Stimulated activated CD4-positive, alpha-beta T cell treated with anti-CD3 and anti-CD28 coated beads, Interleukin-4, amount 100 ng/mL, for 4 hours (primary cell): Measurements from ENCODE around the gene PROB1.
"Not testable (repeated sequence)": the region's sequence is repeated elsewhere in the genome, so short reads cannot be mapped to it uniquely, and the experiment has no call there.

Experiments used
- DNase-seq, 2 experiments: peaks; one replicate each; pipeline ENCODE4 v3.0.0-alpha.2; 2020

PROB1 gene

DNA sequence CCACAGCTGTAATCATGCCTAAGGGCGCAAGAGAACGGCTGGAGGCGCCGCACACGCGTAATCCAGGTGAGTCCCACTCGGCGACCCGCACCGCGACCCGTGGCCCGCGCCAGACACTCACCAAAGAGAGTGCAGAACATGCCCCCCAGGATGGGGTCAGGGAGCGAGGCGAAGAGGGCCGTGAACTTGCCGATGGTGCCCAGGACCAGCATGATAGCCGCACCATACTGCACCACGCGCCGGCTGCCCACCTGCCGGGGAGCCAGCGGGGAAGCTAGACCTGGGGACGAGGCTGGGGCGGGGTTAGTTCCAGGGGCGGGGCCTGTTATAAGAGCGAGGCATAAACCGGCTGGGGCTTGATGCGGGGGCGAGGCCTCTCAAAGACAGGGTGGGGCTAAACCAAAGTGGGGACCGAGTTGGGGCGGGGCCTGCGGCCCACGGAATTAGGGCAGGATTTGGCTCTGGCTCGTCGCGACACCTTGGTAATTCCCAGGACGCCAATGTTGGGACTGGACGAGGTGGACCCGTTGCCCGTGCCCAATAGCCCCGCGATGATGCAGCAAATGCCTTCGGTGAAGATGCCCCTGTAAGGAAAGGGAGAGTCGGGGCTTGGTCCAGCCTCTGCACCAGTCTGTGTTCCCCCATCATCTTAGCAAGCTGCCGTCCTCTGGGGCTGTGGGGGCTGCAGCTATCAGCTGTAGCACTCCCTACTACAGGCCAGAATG is 16.6 kb downstream of the PROB1 start:
- no peak for DNase-seq

- no peak for DNase-seq
These were observed 17.7 kb downstream of the PROB1 start for GRCh38 chr5:139377226-139377625.

- DNase-seq: no peak
These were observed 18.5 kb downstream of the PROB1 start for GRCh38 chr5:139376364-139376763.

- no peak for DNase-seq
These were observed 20.0 kb downstream of the PROB1 start for GRCh38 chr5:139374909-139375308.

GRCh38 chr5:139371482-139372435 is 23.1 kb downstream of the PROB1 start:
- DNase-seq: no peak

DNA sequence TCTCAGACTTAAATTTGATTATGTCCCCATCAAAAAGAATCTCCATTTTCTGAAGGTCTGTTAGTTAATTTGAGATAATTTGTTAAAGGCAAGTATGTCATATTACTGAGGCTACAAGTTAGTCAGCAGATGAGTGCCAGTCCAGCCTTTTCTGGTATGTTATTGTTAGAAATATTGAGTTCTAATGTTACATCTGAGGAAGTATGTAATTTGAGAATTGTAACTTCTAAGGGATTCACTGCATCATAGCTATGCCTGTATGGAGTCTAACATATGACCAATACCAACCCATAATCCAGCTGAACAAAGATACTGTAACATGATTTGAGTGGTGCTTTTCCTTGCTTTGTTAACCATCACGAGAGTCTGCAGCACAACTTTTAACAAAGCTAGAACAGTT is 25.7 kb downstream of the PROB1 start:
- DNase-seq: no peak

DNA sequence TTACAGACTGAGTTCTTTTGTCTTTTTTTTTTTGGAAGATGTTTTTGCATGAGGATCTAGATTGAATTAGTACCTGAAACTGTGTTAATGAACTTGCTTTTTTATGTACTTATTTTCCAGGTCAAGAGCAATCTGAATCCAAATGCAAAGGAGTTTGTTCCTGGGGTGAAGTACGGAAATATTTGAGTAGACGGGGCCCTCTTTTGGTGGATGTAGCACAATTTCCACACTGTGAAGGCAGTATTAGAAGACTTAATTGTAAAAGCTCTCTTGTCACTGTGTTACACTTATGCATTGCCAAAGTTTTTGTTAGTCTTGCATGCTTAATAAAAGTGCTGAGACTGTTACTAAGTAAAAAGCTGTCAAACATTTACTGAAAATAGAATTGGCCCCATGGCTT is 26.3 kb downstream of the PROB1 start:
- DNase-seq: no peak

DNA sequence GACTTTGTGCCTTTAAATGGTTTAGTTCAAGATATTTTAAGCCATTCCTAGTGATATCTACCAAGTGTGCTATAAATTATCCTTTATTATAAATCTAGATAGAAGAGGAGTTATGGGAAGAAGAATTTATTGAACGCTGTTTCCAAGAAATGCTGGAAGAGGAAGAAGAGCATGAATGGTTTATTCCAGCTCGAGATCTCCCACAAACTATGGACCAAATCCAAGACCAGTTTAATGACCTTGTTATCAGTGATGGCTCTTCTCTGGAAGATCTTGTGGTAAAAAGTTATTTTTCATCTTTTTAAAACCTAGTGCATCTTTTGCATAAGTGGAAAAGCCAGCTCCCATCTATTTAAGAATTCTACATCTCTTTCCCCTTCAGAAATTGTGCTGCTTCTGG is 30.4 kb downstream of the PROB1 start:
- DNase-seq: no peak

- DNase-seq: no peak
These were observed 31.0 kb downstream of the PROB1 start for GRCh38 chr5:139363937-139364336.

GRCh38 chr5:139361835-139362429 is 33.0 kb downstream of the PROB1 start:
- no peak for DNase-seq

- no peak for DNase-seq
These were observed 34.5 kb downstream of the PROB1 start for GRCh38 chr5:139360384-139360783.

- DNase-seq: no peak
These were observed 36.8 kb downstream of the PROB1 start for GRCh38 chr5:139358064-139358463.

- not testable (repeated sequence) for DNase-seq
These were observed 39.0 kb downstream of the PROB1 start for GRCh38 chr5:139355900-139356299.

DNA sequence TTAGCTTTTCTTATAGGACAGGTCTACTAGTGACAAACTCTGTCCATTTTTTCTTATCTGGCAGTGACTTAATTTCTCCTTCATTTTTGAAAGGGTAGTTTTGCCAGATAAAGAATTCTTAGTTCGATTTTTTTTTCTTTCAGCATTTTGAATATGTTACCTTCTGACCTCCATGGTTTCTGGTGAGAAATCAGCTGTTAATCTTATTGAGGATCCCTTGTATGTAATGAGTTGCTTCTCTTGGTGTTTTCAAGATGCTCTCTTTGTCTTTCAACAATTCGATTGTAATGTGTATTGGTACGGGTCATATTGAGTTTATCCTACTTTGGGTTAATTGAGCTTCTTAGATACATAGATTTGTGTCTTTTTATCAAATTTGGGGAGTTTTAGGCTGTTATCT is 40.7 kb downstream of the PROB1 start:
- no peak for DNase-seq

GRCh38 chr5:139347863-139348262 is 47.0 kb downstream of the PROB1 start:
- not testable (repeated sequence) for DNase-seq

- not testable (repeated sequence) for DNase-seq
These were observed 49.5 kb downstream of the PROB1 start for GRCh38 chr5:139345442-139345841.

- DNase-seq: no peak
These were observed 50.7 kb downstream of the PROB1 start for GRCh38 chr5:139344177-139344576.

- no peak for DNase-seq
These were observed 51.4 kb downstream of the PROB1 start for GRCh38 chr5:139343476-139343875.

- peak in 1 of 2 experiments; percentile 73 for DNase-seq
These were observed 52.5 kb downstream of the PROB1 start for GRCh38 chr5:139342423-139342723.

GRCh38 chr5:139341689-139342422 is 53.0 kb downstream of the PROB1 start, which contains the start of gene PAIP2:
TSS of gene PAIP2 (plus strand) at chr5:139341854. CDS start at chr5:139363785, 21,931 bp downstream.
- DNase-seq: peak; percentile 94 to 97

- DNase-seq: no peak
These were observed 53.7 kb downstream of the PROB1 start for GRCh38 chr5:139341187-139341688.
